ENCODE data around the gene VEGFD. TPM values are rescaled to one million over a fixed set of nuclear protein-coding genes. Genes with fewer than 3 reads are reported as not detected.

VEGFD gene
- polyA plus RNA-seq, 1 experiment = 0.43 TPM

DNA sequence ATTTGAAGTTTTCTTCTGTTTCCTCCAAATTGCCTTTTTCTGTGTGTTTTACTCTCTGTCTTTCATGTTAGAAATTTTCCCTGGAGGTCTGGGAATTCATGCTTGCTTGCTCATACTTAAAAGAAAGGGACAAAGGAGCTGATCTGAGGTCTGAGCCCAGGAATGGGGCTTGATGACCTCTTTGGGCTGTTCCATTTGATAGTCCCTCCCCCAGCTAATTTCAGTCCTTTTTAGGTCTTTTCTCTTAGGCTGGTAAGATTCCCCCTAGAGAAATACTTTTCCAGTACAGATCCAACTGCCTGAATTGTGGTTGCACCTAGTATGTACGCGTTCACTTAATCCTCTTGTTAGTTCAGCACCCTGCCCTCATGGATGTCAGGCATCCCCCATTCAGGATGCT, 43.3 kb downstream of the VEGFD start:
- H3K9me3 ChIP-seq (ENCODE audit: control insufficient read depth, insufficient read depth, low read length) = no peaks in the 10 kb centered on the region
- ChIA-PET CTCF (no interaction called here), POLR2A (no interaction called here)

GRCh38 chrX:15336023-15336413, 48.2 kb downstream of the VEGFD start:
- H3K4me3 ChIP-seq (ENCODE audit: low read depth, low read length) = peak overlapping the region; percentile 58
- H3K27me3 ChIP-seq (ENCODE audit: control insufficient read depth, insufficient read depth, low read length) = peaks cover 3% of the 10 kb centered on the region
- POLR2A ChIA-PET = no interaction called here
- peak; percentile 11 for DNase-seq (ENCODE audit: low read depth, low spot score)
- TF ChIP-seq, protein P1, sequence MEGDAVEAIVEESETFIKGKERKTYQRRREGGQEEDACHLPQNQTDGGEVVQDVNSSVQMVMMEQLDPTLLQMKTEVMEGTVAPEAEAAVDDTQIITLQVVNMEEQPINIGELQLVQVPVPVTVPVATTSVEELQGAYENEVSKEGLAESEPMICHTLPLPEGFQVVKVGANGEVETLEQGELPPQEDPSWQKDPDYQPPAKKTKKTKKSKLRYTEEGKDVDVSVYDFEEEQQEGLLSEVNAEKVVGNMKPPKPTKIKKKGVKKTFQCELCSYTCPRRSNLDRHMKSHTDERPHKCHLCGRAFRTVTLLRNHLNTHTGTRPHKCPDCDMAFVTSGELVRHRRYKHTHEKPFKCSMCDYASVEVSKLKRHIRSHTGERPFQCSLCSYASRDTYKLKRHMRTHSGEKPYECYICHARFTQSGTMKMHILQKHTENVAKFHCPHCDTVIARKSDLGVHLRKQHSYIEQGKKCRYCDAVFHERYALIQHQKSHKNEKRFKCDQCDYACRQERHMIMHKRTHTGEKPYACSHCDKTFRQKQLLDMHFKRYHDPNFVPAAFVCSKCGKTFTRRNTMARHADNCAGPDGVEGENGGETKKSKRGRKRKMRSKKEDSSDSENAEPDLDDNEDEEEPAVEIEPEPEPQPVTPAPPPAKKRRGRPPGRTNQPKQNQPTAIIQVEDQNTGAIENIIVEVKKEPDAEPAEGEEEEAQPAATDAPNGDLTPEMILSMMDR (IDR thresholded peaks at IDR 0.05; ENCODE audit: low read depth, low read length) = no peak
- H3K9me3 ChIP-seq (ENCODE audit: control insufficient read depth, insufficient read depth, low read length) = no peaks in the 10 kb centered on the region
- no peak overlapping the region for H3K27ac ChIP-seq (ENCODE audit: low read depth, low read length)
- CTCF ChIA-PET = no interaction called here

More for the DNA sequence above, 43.3 kb downstream of the VEGFD start:
- H3K27ac ChIP-seq (ENCODE audit: low read depth, low read length) = no peak overlapping the region
- no peak for DNase-seq (ENCODE audit: low read depth, low spot score)
- TF ChIP-seq, protein P1 (IDR thresholded peaks at IDR 0.05; ENCODE audit: low read depth, low read length) = no peak
- peaks cover 3% of the 10 kb centered on the region for H3K27me3 ChIP-seq (ENCODE audit: control insufficient read depth, insufficient read depth, low read length)
- no peak overlapping the region for H3K4me3 ChIP-seq (ENCODE audit: low read depth, low read length)

- ChIA-PET CTCF (interaction anchor here (0.7 kb wide), 1 partner anchor 132 kb away, joined by 3 read pairs; no protein-coding TSS in a partner anchor), POLR2A (no interaction called here)
- peak; percentile 88 for DNase-seq (ENCODE audit: low read depth, low spot score)
- Histone ChIP-seq H3K27ac (ENCODE audit: low read depth, low read length) (peak within 1 kb of the TSS; percentile 65), H3K27me3 (ENCODE audit: control insufficient read depth, insufficient read depth, low read length) (peaks cover 3% of the 10 kb centered on the region), H3K4me3 (ENCODE audit: low read depth, low read length) (peak within 1 kb of the TSS; percentile 76), H3K9me3 (ENCODE audit: control insufficient read depth, insufficient read depth, low read length) (no peaks in the 10 kb centered on the region)
- TF ChIP-seq, protein P1 (IDR thresholded peaks at IDR 0.05; ENCODE audit: low read depth, low read length) = no peak
Observed at GRCh38 chrX:15335135-15336022, 48.8 kb downstream of the VEGFD start, which contains the start of gene PIGA. TSS of gene PIGA (minus strand) at chrX:15335523. CDS start at chrX:15331930, 3,593 bp downstream.

DNA sequence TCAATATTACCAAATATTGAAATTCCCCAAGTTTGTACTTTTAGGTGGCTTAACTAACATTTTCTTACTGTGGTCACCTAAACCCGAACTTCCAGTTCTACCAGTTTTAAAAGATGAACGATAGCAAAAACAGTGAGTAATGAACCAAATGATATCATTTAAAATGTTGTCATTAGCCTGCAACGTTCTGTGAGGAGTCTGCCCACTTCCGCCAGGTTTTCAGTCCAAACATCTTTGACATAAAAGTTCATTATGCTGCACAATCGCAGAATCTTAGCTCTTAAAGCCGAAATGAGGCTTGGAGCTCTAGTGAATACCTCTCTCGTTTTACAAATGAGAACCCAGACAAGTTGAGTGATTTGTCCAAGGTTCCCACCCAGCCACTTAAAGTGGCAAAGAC, 49.7 kb downstream of the VEGFD start:
- CTCF ChIA-PET = interaction anchor here (0.7 kb wide), 1 partner anchor 133 kb away, joined by 3 read pairs; no protein-coding TSS in a partner anchor
- Histone ChIP-seq H3K4me3 (ENCODE audit: low read depth, low read length) (peak overlapping the region; percentile 76), H3K27me3 (ENCODE audit: control insufficient read depth, insufficient read depth, low read length) (peaks cover 3% of the 10 kb centered on the region), H3K27ac (ENCODE audit: low read depth, low read length) (peak overlapping the region; percentile 65), H3K9me3 (ENCODE audit: control insufficient read depth, insufficient read depth, low read length) (no peaks in the 10 kb centered on the region)
- POLR2A ChIA-PET = no interaction called here
- TF ChIP-seq, protein P1 (IDR thresholded peaks at IDR 0.05; ENCODE audit: low read depth, low read length) = no peak
- no peak for DNase-seq (ENCODE audit: low read depth, low spot score)

GRCh38 chrX:15328821-15329220, 55.4 kb downstream of the VEGFD start:
- DNase-seq (ENCODE audit: low read depth, low spot score) = no peak
- TF ChIP-seq, protein P1 (IDR thresholded peaks at IDR 0.05; ENCODE audit: low read depth, low read length) = no peak
- Histone ChIP-seq H3K4me3 (ENCODE audit: low read depth, low read length) (no peak overlapping the region), H3K27ac (ENCODE audit: low read depth, low read length) (no peak overlapping the region), H3K27me3 (ENCODE audit: control insufficient read depth, insufficient read depth, low read length) (no peaks in the 10 kb centered on the region), H3K9me3 (ENCODE audit: control insufficient read depth, insufficient read depth, low read length) (no peaks in the 10 kb centered on the region)
- POLR2A ChIA-PET = no interaction called here
- CTCF ChIA-PET = no interaction called here
